GM18508 (cell line): ENCODE measurements around the gene KCNJ3.

Experiments used
- ATAC-seq: cut with Tn5 transposase; IDR thresholded peaks from one replicate; pipeline ENCODE4 v1.9.1; 2021; ENCODE audit warnings: moderate number of reproducible peaks; ENCODE audit not compliant: insufficient read depth, unreplicated experiment

KCNJ3 gene

GRCh38 chr2:154706660-154707059 lies 8.2 kb downstream of the KCNJ3 start:
- ATAC-seq, result no peak

- no peak for ATAC-seq
Observed at GRCh38 chr2:154707994-154708575, 9.6 kb downstream of the KCNJ3 start.

- no peak for ATAC-seq
Observed at GRCh38 chr2:154709215-154709614, 10.7 kb downstream of the KCNJ3 start.

- ATAC-seq, result no peak
Observed at GRCh38 chr2:154710078-154710477, 11.6 kb downstream of the KCNJ3 start.

GRCh38 chr2:154710685-154711084 lies 12.2 kb downstream of the KCNJ3 start:
- no peak for ATAC-seq

GRCh38 chr2:154713675-154714074 lies 15.2 kb downstream of the KCNJ3 start:
- no peak for ATAC-seq

- ATAC-seq, result no peak
Observed at GRCh38 chr2:154720651-154721050, 22.2 kb downstream of the KCNJ3 start.

GRCh38 chr2:154724194-154724797 lies 25.8 kb downstream of the KCNJ3 start:
- ATAC-seq, result no peak

- no peak for ATAC-seq
Observed at GRCh38 chr2:154740361-154740760, 41.9 kb downstream of the KCNJ3 start.

- ATAC-seq, result no peak
Observed at GRCh38 chr2:154758871-154759270, 60.4 kb downstream of the KCNJ3 start.

GRCh38 chr2:154762638-154763037 lies 64.1 kb downstream of the KCNJ3 start:
- ATAC-seq, result no peak

GRCh38 chr2:154771664-154772284 lies 73.3 kb downstream of the KCNJ3 start:
- no peak for ATAC-seq

- ATAC-seq, result no peak
Observed at GRCh38 chr2:154776825-154777224, 78.3 kb downstream of the KCNJ3 start.

GRCh38 chr2:154794406-154794805 lies 95.9 kb downstream of the KCNJ3 start:
- ATAC-seq, result no peak

- no peak for ATAC-seq
Observed at GRCh38 chr2:154795651-154796050, 97.2 kb downstream of the KCNJ3 start.

GRCh38 chr2:154804451-154804850 lies 106.0 kb downstream of the KCNJ3 start:
- ATAC-seq, result no peak

GRCh38 chr2:154813636-154814035 lies 115.1 kb downstream of the KCNJ3 start:
- no peak for ATAC-seq

- ATAC-seq, result no peak
Observed at GRCh38 chr2:154814856-154815255, 116.4 kb downstream of the KCNJ3 start.

- ATAC-seq, result no peak
Observed at GRCh38 chr2:154825358-154825757, 126.9 kb downstream of the KCNJ3 start.

- ATAC-seq, result no peak
Observed at GRCh38 chr2:154826827-154827226, 128.3 kb downstream of the KCNJ3 start.

GRCh38 chr2:154827286-154827685 lies 128.8 kb downstream of the KCNJ3 start:
- no peak for ATAC-seq

GRCh38 chr2:154832711-154833110 lies 134.2 kb downstream of the KCNJ3 start:
- no peak for ATAC-seq
